VCaP (cell line): ENCODE results near the gene FAM181B.

ENCODE experiments used
- H3K27ac ChIP-seq: fragments of 450-650 bp; 2 replicates; pipeline ENCODE4 v1.5.1; 2017
- CTCF ChIP-seq: fragments of 450-650 bp; conservative IDR thresholded peaks from 2 replicates; pipeline ENCODE4 v1.5.1; 2017; ENCODE audit warnings: mild to moderate bottlenecking, moderate library complexity

FAM181B gene

DNA sequence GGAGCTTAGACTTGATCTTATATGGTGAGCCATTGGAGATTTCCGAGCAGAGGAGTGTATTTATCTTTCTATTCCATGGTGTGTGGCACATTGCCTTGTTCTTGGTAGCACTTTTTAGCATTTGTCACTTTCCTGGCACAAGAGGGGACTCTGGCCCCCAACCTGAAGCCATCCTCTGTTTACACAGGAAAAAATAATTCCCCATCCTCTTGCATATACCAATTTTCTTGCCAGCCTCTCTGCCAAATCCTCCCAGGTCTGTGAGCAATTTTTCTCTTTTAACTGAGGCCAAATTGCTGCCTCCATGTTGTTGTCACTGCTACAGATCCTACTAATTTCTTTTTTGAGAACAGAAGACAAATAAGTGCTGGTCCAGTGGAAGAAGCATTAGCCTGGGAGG, 20.3 kb upstream of the FAM181B start:
- no peak for TF ChIP-seq CTCF
- H3K27ac ChIP-seq: no peak overlapping the region

- H3K27ac ChIP-seq: no peak overlapping the region
- TF ChIP-seq CTCF: no peak
Observed at GRCh38 chr11:82752801-82753200, 19.1 kb upstream of the FAM181B start.

DNA sequence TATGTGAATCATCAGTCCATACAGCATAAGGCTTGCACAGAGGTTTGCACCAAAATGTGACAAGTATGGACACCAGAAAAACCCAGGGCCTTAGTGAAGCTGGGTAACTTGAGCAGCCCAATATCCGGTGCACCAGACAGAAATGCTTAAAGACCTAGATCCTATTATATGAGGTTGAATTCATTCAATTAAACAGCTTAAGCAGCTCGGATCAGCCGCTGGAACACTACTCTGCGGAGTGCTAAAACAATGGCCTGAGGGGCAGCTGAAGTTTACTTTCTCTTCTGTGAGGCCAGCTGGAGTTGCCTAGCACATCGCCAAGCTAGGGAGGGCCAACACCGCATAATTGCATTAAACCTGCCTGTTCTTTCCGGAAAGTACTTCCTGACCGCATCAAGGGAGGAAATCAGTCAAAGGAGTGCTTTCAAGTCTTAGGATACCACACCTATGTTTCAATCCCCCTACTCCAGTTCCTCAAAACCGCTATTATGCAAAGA, 17.0 kb upstream of the FAM181B start:
- no peak for TF ChIP-seq CTCF

GRCh38 chr11:82747471-82747870, 13.8 kb upstream of the FAM181B start:
- no peak for TF ChIP-seq CTCF
- H3K27ac ChIP-seq: no peak overlapping the region

More for the DNA sequence above, 17.0 kb upstream of the FAM181B start:
- H3K27ac ChIP-seq: no peak overlapping the region

GRCh38 chr11:82738091-82738490, 4.4 kb upstream of the FAM181B start:
- TF ChIP-seq CTCF: no peak
- no peak overlapping the region for H3K27ac ChIP-seq

DNA sequence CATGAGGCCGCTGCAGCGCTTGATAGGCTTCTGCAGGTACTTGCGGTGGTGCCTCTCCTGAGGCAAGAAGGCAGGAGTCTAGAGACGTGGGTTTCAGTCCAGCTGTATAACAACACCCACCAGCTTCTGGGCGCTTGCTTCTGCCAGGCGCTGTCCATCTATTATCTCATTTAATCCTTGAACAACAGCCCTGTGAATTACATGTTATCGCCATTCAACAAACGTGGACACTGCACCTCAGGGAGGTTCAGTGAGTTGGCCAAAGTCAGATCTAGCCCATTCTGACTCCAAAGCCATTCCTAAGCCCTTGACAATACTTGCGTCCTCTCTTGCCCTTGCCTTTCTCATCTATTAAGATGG, 436 bp upstream of the FAM181B start:
- no peak for TF ChIP-seq CTCF

DNA sequence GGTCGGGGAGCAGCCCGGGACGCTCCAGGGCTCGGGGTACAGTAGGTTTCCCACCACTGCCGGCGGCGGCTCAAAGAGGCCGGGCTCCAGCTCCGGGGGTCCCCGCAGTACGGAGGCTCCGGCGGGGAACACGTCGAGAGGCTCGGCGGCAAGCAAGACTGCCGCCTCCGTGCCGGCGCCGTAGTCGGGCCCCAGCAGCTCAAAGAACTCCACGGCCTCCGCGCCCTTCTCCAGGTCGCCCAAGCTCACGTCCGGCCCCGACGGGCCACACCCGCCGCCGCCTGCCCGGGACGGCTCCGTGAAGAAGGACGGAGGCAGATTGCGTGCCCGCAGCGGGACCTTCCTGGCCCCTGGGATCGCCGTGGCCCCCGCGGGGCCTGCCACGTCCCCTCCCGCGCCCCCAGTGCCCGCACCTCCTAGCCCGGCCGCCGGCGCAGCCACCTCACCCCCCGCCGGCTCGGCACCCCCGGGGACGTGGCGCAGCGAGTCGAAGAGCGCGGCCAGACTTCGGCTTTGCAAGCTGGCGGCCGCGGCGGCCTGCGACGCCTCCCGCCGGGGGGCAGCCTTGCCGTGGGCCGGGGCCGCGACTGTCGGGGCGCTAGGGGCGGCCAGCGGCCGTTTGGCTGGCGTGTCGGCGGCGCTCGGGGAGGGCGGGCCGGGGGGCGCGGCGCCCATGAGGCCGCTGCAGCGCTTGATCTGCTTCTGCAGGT, 775 bp downstream of the FAM181B start:
- H3K27ac ChIP-seq: peak overlapping the region; percentile 52
- no peak for TF ChIP-seq CTCF

More for the DNA sequence above, 436 bp upstream of the FAM181B start:
- peak overlapping the region; percentile 52; the same call in 1 of the 2 replicates for H3K27ac ChIP-seq
